Nephron progenitor cell (in vitro differentiated cells): ENCODE data around the gene CETP.

Experiments
- DNase-seq: peaks from one replicate; pipeline ENCODE4 v3.0.0; 2021
- H3K27ac Mint-ChIP-seq: 2 replicates; pipeline ENCODE4 v1.8.0; 2021; ENCODE audit warnings: mild to moderate bottlenecking, moderate library complexity, mixed read lengths
- H3K27me3 Mint-ChIP-seq: 2 replicates; pipeline ENCODE4 v1.8.0; 2021; ENCODE audit warnings: mild to moderate bottlenecking, low read depth, mixed read lengths; ENCODE audit not compliant: poor library complexity
- H3K36me3 Mint-ChIP-seq: 2 replicates; pipeline ENCODE4 v1.8.0; 2021; ENCODE audit warnings: low read depth, mixed read lengths
- H3K4me1 Mint-ChIP-seq: 2 replicates; pipeline ENCODE4 v1.8.0; 2021; ENCODE audit warnings: mixed read lengths
- H3K4me3 Mint-ChIP-seq: 2 replicates; pipeline ENCODE4 v1.8.0; 2021; ENCODE audit warnings: mild to moderate bottlenecking, moderate library complexity, mixed read lengths
- H3K9me3 Mint-ChIP-seq: 2 replicates; pipeline ENCODE4 v1.8.0; 2021; ENCODE audit warnings: mild to moderate bottlenecking, moderate library complexity, mixed read lengths
- TF ChIP-seq, protein P1 (sequence below): fragments of 200-600 bp; sonication (generic); IDR thresholded peaks from 2 replicates; pipeline ENCODE4 v1.5.0; 2021; ENCODE audit warnings: antibody characterized with exemption

The CETP gene

DNA sequence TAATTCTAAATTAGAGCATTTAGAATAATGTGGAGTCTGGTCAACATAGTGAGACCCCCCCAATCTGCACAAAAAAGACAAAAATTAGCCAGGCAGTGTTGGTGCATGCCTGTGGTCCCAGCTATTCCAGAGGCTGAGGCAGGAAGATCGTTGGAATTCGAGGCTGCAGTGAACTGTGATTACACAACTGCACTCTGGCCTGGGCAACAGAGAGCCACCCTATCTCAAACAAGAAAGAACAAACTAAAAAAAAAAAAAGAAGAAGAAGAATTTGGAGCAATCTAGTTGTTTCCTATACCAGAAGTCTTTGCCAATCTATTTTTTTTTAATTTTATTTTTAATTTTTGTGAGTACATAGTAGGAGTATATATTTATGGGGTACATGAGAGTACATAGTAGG is 6.0 kb downstream of the CETP start:
- Mint-ChIP-seq H3K9me3 (no peaks in the 10 kb centered on the region), H3K36me3 (no peaks in the 10 kb centered on the region), H3K4me3 (no peak overlapping the region), H3K4me1 (peaks cover 6% of the 10 kb centered on the region), H3K27me3 (peaks cover 19% of the 10 kb centered on the region), H3K27ac (no peak overlapping the region)
- TF ChIP-seq, protein P1, sequence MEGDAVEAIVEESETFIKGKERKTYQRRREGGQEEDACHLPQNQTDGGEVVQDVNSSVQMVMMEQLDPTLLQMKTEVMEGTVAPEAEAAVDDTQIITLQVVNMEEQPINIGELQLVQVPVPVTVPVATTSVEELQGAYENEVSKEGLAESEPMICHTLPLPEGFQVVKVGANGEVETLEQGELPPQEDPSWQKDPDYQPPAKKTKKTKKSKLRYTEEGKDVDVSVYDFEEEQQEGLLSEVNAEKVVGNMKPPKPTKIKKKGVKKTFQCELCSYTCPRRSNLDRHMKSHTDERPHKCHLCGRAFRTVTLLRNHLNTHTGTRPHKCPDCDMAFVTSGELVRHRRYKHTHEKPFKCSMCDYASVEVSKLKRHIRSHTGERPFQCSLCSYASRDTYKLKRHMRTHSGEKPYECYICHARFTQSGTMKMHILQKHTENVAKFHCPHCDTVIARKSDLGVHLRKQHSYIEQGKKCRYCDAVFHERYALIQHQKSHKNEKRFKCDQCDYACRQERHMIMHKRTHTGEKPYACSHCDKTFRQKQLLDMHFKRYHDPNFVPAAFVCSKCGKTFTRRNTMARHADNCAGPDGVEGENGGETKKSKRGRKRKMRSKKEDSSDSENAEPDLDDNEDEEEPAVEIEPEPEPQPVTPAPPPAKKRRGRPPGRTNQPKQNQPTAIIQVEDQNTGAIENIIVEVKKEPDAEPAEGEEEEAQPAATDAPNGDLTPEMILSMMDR = no peak
- no peak for DNase-seq

- TF ChIP-seq, protein P1 = no peak
- DNase-seq = no peak
- peaks cover 7% of the 10 kb centered on the region for H3K9me3 Mint-ChIP-seq
- no peak overlapping the region for H3K4me3 Mint-ChIP-seq
- H3K4me1 Mint-ChIP-seq = peaks cover 6% of the 10 kb centered on the region
- no peaks in the 10 kb centered on the region for H3K36me3 Mint-ChIP-seq
- H3K27ac Mint-ChIP-seq = no peak overlapping the region
- peaks cover 28% of the 10 kb centered on the region for H3K27me3 Mint-ChIP-seq
These were observed 8.0 kb downstream of the CETP start for GRCh38 chr16:56969769-56970168.

GRCh38 chr16:56970934-56971767 is 9.4 kb downstream of the CETP start:
- Mint-ChIP-seq H3K27ac (no peak overlapping the region), H3K36me3 (no peaks in the 10 kb centered on the region), H3K9me3 (peaks cover 7% of the 10 kb centered on the region), H3K4me3 (no peak overlapping the region), H3K4me1 (no peaks in the 10 kb centered on the region), H3K27me3 (peaks cover 34% of the 10 kb centered on the region)
- DNase-seq = no peak
- TF ChIP-seq, protein P1 = no peak

DNA sequence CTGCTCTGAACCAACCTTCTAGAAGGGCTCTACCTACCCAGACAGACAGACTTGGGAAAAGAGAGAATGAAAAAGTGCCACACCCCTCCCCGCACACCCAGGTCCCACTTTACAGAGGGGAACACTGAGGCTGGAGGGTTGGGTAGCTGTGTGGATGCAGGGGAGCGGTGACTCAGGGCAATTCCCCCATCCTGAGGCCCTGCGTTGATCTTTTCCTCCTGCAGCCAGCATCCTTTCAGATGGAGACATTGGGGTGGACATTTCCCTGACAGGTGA is 10.0 kb downstream of the CETP start:
- no peaks in the 10 kb centered on the region for H3K4me1 Mint-ChIP-seq

GRCh38 chr16:56972403-56973293 is 10.9 kb downstream of the CETP start:
- Mint-ChIP-seq H3K4me3 (no peak overlapping the region), H3K4me1 (no peaks in the 10 kb centered on the region), H3K36me3 (no peaks in the 10 kb centered on the region), H3K9me3 (peaks cover 7% of the 10 kb centered on the region), H3K27me3 (peaks cover 34% of the 10 kb centered on the region), H3K27ac (no peak overlapping the region)
- TF ChIP-seq, protein P1 = no peak
- DNase-seq = no peak

More for the DNA sequence above, 10.0 kb downstream of the CETP start:
- H3K4me3 Mint-ChIP-seq = no peak overlapping the region
- TF ChIP-seq, protein P1 = no peak
- no peaks in the 10 kb centered on the region for H3K36me3 Mint-ChIP-seq
- peaks cover 34% of the 10 kb centered on the region for H3K27me3 Mint-ChIP-seq
- H3K27ac Mint-ChIP-seq = no peak overlapping the region
- DNase-seq = no peak
- peaks cover 7% of the 10 kb centered on the region for H3K9me3 Mint-ChIP-seq
